ENCODE results near the gene CCDC43. TPM values are rescaled to one million over a fixed set of nuclear protein-coding genes. Genes with fewer than 3 reads are reported as not detected.

The CCDC43 gene
- total and polyA plus RNA-seq, 2 donors (not counting 3 experiments of a cell fraction or from before 2014, with no cell fraction given) = 5.9 to 31.7 TPM

- DNase-seq (ENCODE audit: low read depth, low spot score) (no peak), FAIRE-seq (no peak)
- Histone ChIP-seq H3K4me2 (ENCODE audit: insufficient read depth, low read length) (no peak overlapping the region), H3K27ac (ENCODE audit: insufficient read depth, low read depth, low read length) (no peak overlapping the region), H3K9me3 (replicated peaks; ENCODE audit: control insufficient read depth, insufficient read depth, low read length) (no peaks in the 10 kb centered on the region), H3K27me3 (ENCODE audit: control insufficient read depth in 2 of 2, insufficient read depth in 2 of 2, low read length in 2 of 2) (no peaks in the 10 kb centered on the region), H3K79me2 (ENCODE audit: control insufficient read depth, insufficient read depth, low read length) (no peaks in the 10 kb centered on the region), H4K20me1 (replicated peaks; ENCODE audit: control insufficient read depth, extremely low read depth, insufficient read depth, low read length) (no peaks in the 10 kb centered on the region), H3K4me3 (replicated peaks in 1 of 3; ENCODE audit: insufficient read depth in 1 of 3, low read depth in 1 of 3, low read length in 3 of 3) (no peak overlapping the region), H2AFZ (ENCODE audit: low read depth, low read length) (no peak overlapping the region), H3K36me3 (ENCODE audit: control insufficient read depth in 2 of 2, extremely low read depth in 1 of 2, insufficient read depth in 2 of 2, low read length in 2 of 2) (peaks cover 0 to 1% of the 10 kb centered on the region in 2 experiments), H3K9ac (replicated peaks; ENCODE audit: extremely low read depth, insufficient read depth, low read length) (no peak overlapping the region), H3K9me1 (replicated peaks; ENCODE audit: control insufficient read depth, extremely low read depth, insufficient read depth, low read length) (no peaks in the 10 kb centered on the region), H3K4me1 (ENCODE audit: control insufficient read depth, extremely low read depth, insufficient read depth, low read length) (no peaks in the 10 kb centered on the region)
- dilution Hi-C loops (cut with MboI; ENCODE audit: extremely low pct_ligation_motif_present, low sequenced_read_pairs) (no loop called here), intact Hi-C loops (cut with micrococcal nuclease) (no loop called here)
- ChIA-PET CTCF (no interaction called here), POLR2A (no interaction called here)
- TF ChIP-seq CTCF (IDR thresholded peaks at IDR 0.05; ENCODE audit: extremely low read depth in 1 of 2, insufficient read depth in 1 of 2, low read depth in 1 of 2, low read length in 2 of 2) (no peak), POLR2AphosphoS5 (IDR thresholded peaks at IDR 0.05; ENCODE audit: insufficient read depth, low read depth, low read length) (no peak), EZH2 (IDR thresholded peaks at IDR 0.05; ENCODE audit: borderline replicate concordance, low read depth, low read length, severe bottlenecking) (no peak), MYC (IDR thresholded peaks at IDR 0.05; ENCODE audit: low read depth, low read length) (no peak), MAX (IDR thresholded peaks at IDR 0.05; ENCODE audit: insufficient read depth, insufficient read length) (no peak), FOS (IDR thresholded peaks at IDR 0.05; ENCODE audit: borderline replicate concordance, insufficient read depth, low read length) (no peak), POLR2A (IDR thresholded peaks at IDR 0.05; ENCODE audit: low read depth, low read length) (no peak), GATA2 (IDR thresholded peaks at IDR 0.05; ENCODE audit: insufficient read depth, insufficient read length, low read depth, low read length) (no peak), JUN (IDR thresholded peaks at IDR 0.05; ENCODE audit: borderline replicate concordance, insufficient read depth, insufficient read length, low read depth) (no peak)
- no TSS peak for BruUV-seq (replicated peaks)
These were observed 32.7 kb upstream of the CCDC43 start for GRCh38 chr17:44722254-44722653.

Measured in endothelial cell of umbilical vein (primary cell).